Tibial artery (tissue), 4 donors: ENCODE results near the gene SSTR5.

Experiments used
- DNase-seq, 2 donors: peaks; one replicate each; pipeline ENCODE4 v3.0.0-alpha.2; 2019
- H3K27ac ChIP-seq, 2 donors: fragments of 200-600 bp; sonication (generic) in 1 of 2; 1 replicate in 1 of 2; 2 replicates in 1 of 2; pipeline ENCODE4 v1.5.1; 2018 to 2019; ENCODE audit warnings: mild to moderate bottlenecking in 1 of 2
- H3K27me3 ChIP-seq, 2 donors: fragments of 200-600 bp; sonication (generic) in 1 of 2; one replicate each; pipeline versions ENCODE4 v1.5.1 to v1.6.0; 2016 to 2019
- H3K36me3 ChIP-seq, 3 donors: fragments of 200-600 bp; sonication (generic) in 2 of 3; one replicate each; pipeline ENCODE4 v1.5.1; 2016 to 2019; ENCODE audit warnings: mild to moderate bottlenecking in 2 of 3
- H3K4me1 ChIP-seq, 4 donors: fragments of 200-600 bp; sonication (generic) in 2 of 4; 1 replicate in 3 of 4; 2 replicates in 1 of 4; pipeline ENCODE4 v1.5.1; 2016 to 2019
- H3K4me3 ChIP-seq, 2 donors: fragments of 200-600 bp; sonication (generic) in 1 of 2; 1 replicate in 1 of 2; 2 replicates in 1 of 2; pipeline ENCODE4 v1.5.1; 2018 to 2019; ENCODE audit warnings: mild to moderate bottlenecking in 2 of 2
- H3K9me3 ChIP-seq, 3 donors: fragments of 200-600 bp; sonication (generic) in 1 of 3; one replicate each; pipeline ENCODE4 v1.5.1; 2016 to 2019
- intact Hi-C: fragments of 100-400 bp; cut with DNase I; formaldehyde crosslinking; loops from one replicate; pipeline ENCODE4 v1.15.0; 2023; ENCODE audit warnings: low total_unique reads
- TF ChIP-seq, protein P1 (sequence below), 2 experiments: fragments of 200-600 bp in 1 of 2; fragments of 450-650 bp in 1 of 2; IDR thresholded peaks; one replicate each; pipeline ENCODE4 v1.5.1; 2017 to 2019; ENCODE audit warnings: antibody characterized with exemption in 2 of 2, mild to moderate bottlenecking in 1 of 2, moderate library complexity in 1 of 2

SSTR5 gene

DNA sequence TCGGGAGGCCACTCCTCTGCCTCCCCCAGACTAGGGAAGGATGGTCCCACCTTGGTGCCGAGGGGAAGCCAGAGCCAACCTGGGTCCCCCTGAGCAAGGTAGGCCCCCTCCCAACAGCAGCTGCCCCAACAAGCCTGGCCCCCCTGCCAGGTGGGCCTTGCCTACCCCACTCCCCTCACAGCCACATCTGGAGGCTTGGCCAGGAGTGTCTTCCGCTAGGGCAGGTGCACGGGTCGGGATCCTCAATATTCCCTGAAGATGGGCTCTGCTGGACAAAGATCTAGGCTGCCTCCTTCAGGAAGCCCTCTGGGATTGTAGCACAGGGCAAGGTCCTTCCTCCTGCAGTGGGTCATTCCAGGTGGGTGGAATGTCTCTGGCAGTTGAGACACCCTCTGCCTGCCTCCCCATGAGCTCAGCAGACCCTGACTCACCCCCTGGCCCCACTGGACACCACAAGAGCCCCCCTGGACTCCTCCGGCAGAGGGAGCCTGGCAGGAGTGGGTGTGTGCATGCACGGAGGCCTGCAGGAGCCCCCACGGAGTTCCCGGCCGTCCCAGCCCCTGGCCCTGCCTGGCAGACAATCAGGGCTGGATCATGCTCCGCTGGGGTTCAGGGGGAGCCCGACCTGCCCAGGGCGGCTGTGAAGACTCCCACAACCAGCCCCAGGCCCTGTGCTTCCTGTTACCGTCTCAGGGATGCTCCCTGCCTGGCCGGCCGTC lies 23.1 kb downstream of the SSTR5 start:
- Histone ChIP-seq H3K4me1 (peaks cover 7 to 77% (median 55%) of the 10 kb centered on the region in 4 donors), H3K36me3 (no peaks in the 10 kb centered on the region), H3K27me3 (no peaks in the 10 kb centered on the region), H3K27ac (peak overlapping the region; percentile 96 to 97), H3K4me3 (no peak overlapping the region), H3K9me3 (no peaks in the 10 kb centered on the region)
- TF ChIP-seq, protein P1, sequence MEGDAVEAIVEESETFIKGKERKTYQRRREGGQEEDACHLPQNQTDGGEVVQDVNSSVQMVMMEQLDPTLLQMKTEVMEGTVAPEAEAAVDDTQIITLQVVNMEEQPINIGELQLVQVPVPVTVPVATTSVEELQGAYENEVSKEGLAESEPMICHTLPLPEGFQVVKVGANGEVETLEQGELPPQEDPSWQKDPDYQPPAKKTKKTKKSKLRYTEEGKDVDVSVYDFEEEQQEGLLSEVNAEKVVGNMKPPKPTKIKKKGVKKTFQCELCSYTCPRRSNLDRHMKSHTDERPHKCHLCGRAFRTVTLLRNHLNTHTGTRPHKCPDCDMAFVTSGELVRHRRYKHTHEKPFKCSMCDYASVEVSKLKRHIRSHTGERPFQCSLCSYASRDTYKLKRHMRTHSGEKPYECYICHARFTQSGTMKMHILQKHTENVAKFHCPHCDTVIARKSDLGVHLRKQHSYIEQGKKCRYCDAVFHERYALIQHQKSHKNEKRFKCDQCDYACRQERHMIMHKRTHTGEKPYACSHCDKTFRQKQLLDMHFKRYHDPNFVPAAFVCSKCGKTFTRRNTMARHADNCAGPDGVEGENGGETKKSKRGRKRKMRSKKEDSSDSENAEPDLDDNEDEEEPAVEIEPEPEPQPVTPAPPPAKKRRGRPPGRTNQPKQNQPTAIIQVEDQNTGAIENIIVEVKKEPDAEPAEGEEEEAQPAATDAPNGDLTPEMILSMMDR (IDR thresholded peaks at IDR 0.05): no peak
- intact Hi-C loops: loop anchor here (2.0 kb wide), 1 partner anchor 63 kb away; no protein-coding TSS in a partner anchor
- no peak for DNase-seq

GRCh38 chr16:1096169-1097082 lies 23.9 kb downstream of the SSTR5 start, which contains the start of gene C1QTNF8:
C1QTNF8 (minus strand) TSS chr16:1096244; CDS start chr16:1094922, 1,322 bp downstream.
- Histone ChIP-seq H3K4me1 (peaks cover 7 to 69% (median 48%) of the 10 kb centered on the region in 4 donors), H3K27me3 (no peaks in the 10 kb centered on the region), H3K27ac (peak within 1 kb of the TSS; percentile 96 to 97), H3K9me3 (no peaks in the 10 kb centered on the region), H3K36me3 (no peaks in the 10 kb centered on the region), H3K4me3 (no peak within 1 kb of the TSS)
- TF ChIP-seq, protein P1 (IDR thresholded peaks at IDR 0.05): no peak
- peak; percentile 56 to 92 for DNase-seq
- intact Hi-C loops: loop anchor here (2.0 kb wide), 1 partner anchor 62 kb away; no protein-coding TSS in a partner anchor

DNA sequence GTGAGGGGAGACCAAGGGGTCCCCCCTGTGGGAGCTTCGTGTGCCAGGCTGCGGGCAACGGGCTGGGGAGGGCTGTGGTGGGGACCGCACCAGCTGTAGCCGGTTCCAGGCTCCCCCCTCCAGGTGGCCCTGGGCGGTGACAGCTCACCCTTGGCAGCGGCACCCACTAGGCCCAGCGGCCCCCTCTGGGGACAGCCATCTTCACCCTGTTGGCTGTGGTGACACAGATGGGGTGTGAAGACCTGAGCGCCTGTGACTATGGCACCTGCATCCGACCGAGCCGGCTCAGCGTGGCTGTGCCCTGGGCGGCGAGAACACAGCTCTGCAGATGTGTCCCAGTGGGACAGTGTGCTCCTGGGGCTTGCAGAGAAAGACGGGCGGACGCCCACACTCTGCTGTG lies 24.6 kb downstream of the SSTR5 start:
- TF ChIP-seq, protein P1 (IDR thresholded peaks at IDR 0.05): no peak
- Histone ChIP-seq H3K4me3 (no peak overlapping the region), H3K4me1 (peaks cover 7 to 71% (median 51%) of the 10 kb centered on the region in 4 donors), H3K9me3 (no peaks in the 10 kb centered on the region), H3K36me3 (no peaks in the 10 kb centered on the region), H3K27me3 (peaks cover 0 to 2% of the 10 kb centered on the region in 2 donors), H3K27ac (peak overlapping the region; percentile 96 to 97)
- intact Hi-C loops: loop anchor here (2.0 kb wide), 1 partner anchor 62 kb away; no protein-coding TSS in a partner anchor
- DNase-seq: no peak

- Histone ChIP-seq H3K27me3 (peaks cover 0 to 7% of the 10 kb centered on the region in 2 donors), H3K36me3 (no peaks in the 10 kb centered on the region), H3K4me1 (peaks cover 7 to 77% (median 53%) of the 10 kb centered on the region in 4 donors), H3K9me3 (no peaks in the 10 kb centered on the region), H3K4me3 (peak overlapping the region in 1 of 2 donors; percentile 16), H3K27ac (peak overlapping the region; percentile 96 to 97)
- DNase-seq: peak; percentile 87 to 98
- TF ChIP-seq, protein P1 (IDR thresholded peaks at IDR 0.05): no peak
- intact Hi-C loops: loop anchor here (2.0 kb wide), 1 partner anchor 61 kb away; no protein-coding TSS in a partner anchor
These were observed 25.3 kb downstream of the SSTR5 start for GRCh38 chr16:1097800-1098199.

GRCh38 chr16:1098266-1098991 lies 25.9 kb downstream of the SSTR5 start:
- Histone ChIP-seq H3K36me3 (no peaks in the 10 kb centered on the region), H3K9me3 (no peaks in the 10 kb centered on the region), H3K27ac (peak overlapping the region; percentile 96 to 97), H3K4me1 (peaks cover 7 to 83% (median 58%) of the 10 kb centered on the region in 4 donors), H3K27me3 (peaks cover 0 to 13% of the 10 kb centered on the region in 2 donors), H3K4me3 (peak overlapping the region in 1 of 2 donors; percentile 16)
- DNase-seq: peak in 1 of 2 donors; percentile 82
- intact Hi-C loops: no loop called here
- TF ChIP-seq, protein P1 (IDR thresholded peaks at IDR 0.05): no peak
